ENCODE data around the gene HEATR3.

Gene HEATR3

GRCh38 chr16:50058091-50058771, 7.5 kb upstream of the HEATR3 start:
- Histone ChIP-seq H3K79me2 (ENCODE audit: insufficient read depth, low read depth) (no peaks in the 10 kb centered on the region), H3K36me3 (ENCODE audit: insufficient read depth) (no peaks in the 10 kb centered on the region), H3K27me3 (ENCODE audit: insufficient read depth, low read depth) (no peaks in the 10 kb centered on the region), H2AFZ (ENCODE audit: low read depth) (no peak overlapping the region), H3K4me3 (IDR thresholded peaks at IDR 0.05; ENCODE audit: insufficient read depth, low read depth, low read length) (no peak overlapping the region), H3K9ac (no peak overlapping the region), H4K20me1 (ENCODE audit: insufficient read depth) (no peaks in the 10 kb centered on the region), H3K27ac (no peak overlapping the region), H3K4me2 (no peak overlapping the region), H3K4me1 (ENCODE audit: low read depth, poor library complexity, severe bottlenecking) (no peaks in the 10 kb centered on the region)
- TF ChIP-seq CTCF (conservative IDR thresholded peaks at IDR 0.05; ENCODE audit: low read depth, low read length) = no peak

- Histone ChIP-seq H3K4me3 (IDR thresholded peaks at IDR 0.05; ENCODE audit: insufficient read depth, low read depth, low read length) (no peak overlapping the region), H3K4me1 (ENCODE audit: low read depth, poor library complexity, severe bottlenecking) (no peaks in the 10 kb centered on the region), H3K79me2 (ENCODE audit: insufficient read depth, low read depth) (no peaks in the 10 kb centered on the region), H2AFZ (ENCODE audit: low read depth) (no peak overlapping the region), H3K4me2 (no peak overlapping the region), H3K27me3 (ENCODE audit: insufficient read depth, low read depth) (no peaks in the 10 kb centered on the region), H3K27ac (no peak overlapping the region), H3K36me3 (ENCODE audit: insufficient read depth) (no peaks in the 10 kb centered on the region), H3K9ac (no peak overlapping the region), H4K20me1 (ENCODE audit: insufficient read depth) (no peaks in the 10 kb centered on the region)
- no peak for TF ChIP-seq CTCF (conservative IDR thresholded peaks at IDR 0.05; ENCODE audit: low read depth, low read length)
These were observed 6.7 kb upstream of the HEATR3 start for GRCh38 chr16:50059111-50059510.

- Histone ChIP-seq H3K27ac (no peak overlapping the region), H2AFZ (ENCODE audit: low read depth) (no peak overlapping the region), H3K4me3 (IDR thresholded peaks at IDR 0.05; ENCODE audit: insufficient read depth, low read depth, low read length) (no peak overlapping the region), H3K9ac (no peak overlapping the region), H3K27me3 (ENCODE audit: insufficient read depth, low read depth) (no peaks in the 10 kb centered on the region), H3K4me2 (no peak overlapping the region), H3K4me1 (ENCODE audit: low read depth, poor library complexity, severe bottlenecking) (no peaks in the 10 kb centered on the region), H3K79me2 (ENCODE audit: insufficient read depth, low read depth) (no peaks in the 10 kb centered on the region), H3K36me3 (ENCODE audit: insufficient read depth) (no peaks in the 10 kb centered on the region), H4K20me1 (ENCODE audit: insufficient read depth) (no peaks in the 10 kb centered on the region)
- no peak for TF ChIP-seq CTCF (conservative IDR thresholded peaks at IDR 0.05; ENCODE audit: low read depth, low read length)
These were observed 6.1 kb upstream of the HEATR3 start for GRCh38 chr16:50059669-50060068.

GRCh38 chr16:50061326-50061725, 4.4 kb upstream of the HEATR3 start:
- H3K27me3 ChIP-seq (ENCODE audit: insufficient read depth, low read depth) = no peaks in the 10 kb centered on the region
- no peak overlapping the region for H3K9ac ChIP-seq
- no peak overlapping the region for H3K4me3 ChIP-seq (IDR thresholded peaks at IDR 0.05; ENCODE audit: insufficient read depth, low read depth, low read length)
- TF ChIP-seq CTCF (conservative IDR thresholded peaks at IDR 0.05; ENCODE audit: low read depth, low read length) = no peak
- no peaks in the 10 kb centered on the region for H4K20me1 ChIP-seq (ENCODE audit: insufficient read depth)
- H3K4me1 ChIP-seq (ENCODE audit: low read depth, poor library complexity, severe bottlenecking) = peaks cover 3% of the 10 kb centered on the region
- H3K79me2 ChIP-seq (ENCODE audit: insufficient read depth, low read depth) = no peaks in the 10 kb centered on the region
- H3K27ac ChIP-seq = no peak overlapping the region
- H3K4me2 ChIP-seq = no peak overlapping the region
- H3K36me3 ChIP-seq (ENCODE audit: insufficient read depth) = no peaks in the 10 kb centered on the region
- H2AFZ ChIP-seq (ENCODE audit: low read depth) = no peak overlapping the region

All from KMS-11 (cell line).